Body of pancreas (tissue), 4 donors: Measurements from ENCODE around the gene LMBR1. TPM values are rescaled to one million over a fixed set of nuclear protein-coding genes. Genes with fewer than 3 reads are reported as not detected.
"Not testable (repeated sequence)": the region's sequence is repeated elsewhere in the genome, so short reads cannot be mapped to it uniquely, and the experiment has no call there.

Source experiments
- ATAC-seq: fragments of 150-250 bp; one replicate; pipeline ENCODE4 v1.9.1; 2016
- DNase-seq, 4 donors: peaks; one replicate each; pipeline ENCODE4 v3.0.0-alpha.2; 2019
- H3K27ac ChIP-seq, 4 donors: fragments of 200-600 bp; sonication (generic); 1 replicate in 3 of 4; 2 replicates in 1 of 4; pipeline versions ENCODE4 v1.5.1 to v1.6.1; 2016 to 2019; ENCODE audit warnings: mild to moderate bottlenecking in 1 of 4, mixed read lengths in 1 of 4, moderate library complexity in 1 of 4
- H3K27me3 ChIP-seq, 2 donors: fragments of 200-600 bp; sonication (generic); one replicate each; pipeline ENCODE4 v1.6.0; 2016; ENCODE audit warnings: mild to moderate bottlenecking in 1 of 2
- H3K36me3 ChIP-seq, 2 donors: fragments of 200-600 bp; sonication (generic); replicated peaks in 1 of 2; 2 replicates each; pipeline ENCODE4 v1.5.1; 2016; ENCODE audit warnings: low read depth in 2 of 2; ENCODE audit not compliant: insufficient read depth in 1 of 2
- H3K4me1 ChIP-seq: fragments of 200-600 bp; sonication (generic); one replicate; pipeline ENCODE4 v1.6.0; 2016
- H3K4me3 ChIP-seq, 2 donors: fragments of 200-600 bp; sonication (generic); 1 replicate in 1 of 2; 2 replicates in 1 of 2; pipeline ENCODE4 v1.5.1; 2016 to 2019
- H3K9me3 ChIP-seq, 3 donors: fragments of 200-600 bp; sonication (generic); 1 replicate in 2 of 3; 2 replicates in 1 of 3; pipeline ENCODE4 v1.5.1; 2016
- CTCF ChIP-seq, 7 experiments: fragments of 450-650 bp in 4 of 7; fragments of 200-600 bp in 3 of 7; sonication (generic) in 3 of 7; IDR thresholded peaks; one replicate each; pipeline ENCODE4 v1.5.1; 2016 to 2019; ENCODE audit warnings: antibody characterized with exemption in 7 of 7
- POLR2A ChIP-seq, 3 donors: fragments of 450-650 bp; IDR thresholded peaks; one replicate each; pipeline ENCODE4 v1.6.1; 2016; ENCODE audit warnings: antibody characterized with exemption in 3 of 3, mild to moderate bottlenecking in 2 of 3
- WGBS, 2 donors: methylation state at CpG; one replicate each; pipeline ENCODE4 v1.1.5; 2017; 5-methylcytosine and 5-hydroxymethylcytosine counted together
- intact Hi-C: fragments of 100-400 bp; cut with DNase I; formaldehyde crosslinking; loops from one replicate; pipeline ENCODE4 v1.15.1; 2023
- total RNA-seq, 2 donors: library from RNA; depleted of rRNA; stranded (reverse); fragments of >200 nt; gene quantifications; one replicate each; pipeline ENCODE4 v1.1.0, GENCODE V29; 2016

The LMBR1 gene
- total RNA-seq, 2 donors from 2014 or later = 23.4 to 54.0 TPM

- intact Hi-C loops = no loop called here
- Histone ChIP-seq H3K36me3 (no peaks in the 10 kb centered on the region), H3K27ac (no peak overlapping the region), H3K4me1 (peaks cover 18% of the 10 kb centered on the region), H3K4me3 (no peak overlapping the region), H3K9me3 (no peaks in the 10 kb centered on the region), H3K27me3 (no peaks in the 10 kb centered on the region)
- no peak for ATAC-seq
- WGBS, 2 donors = 91 to 98% methylated on average over 8 of the region's 8 CpGs
- TF ChIP-seq CTCF (IDR thresholded peaks at IDR 0.05) = no peak
- no peak for DNase-seq
Measured at GRCh38 chr7:156638443-156639077, 254.4 kb downstream of the LMBR1 start.

GRCh38 chr7:156637093-156637492 lies 255.9 kb downstream of the LMBR1 start:
- WGBS, 2 donors = 94 to 99% methylated on average over 7 of the region's 7 CpGs
- not testable (repeated sequence) for ATAC-seq, H3K27ac ChIP-seq

GRCh38 chr7:156635529-156636385 lies 257.2 kb downstream of the LMBR1 start:
- Histone ChIP-seq H3K4me3 (no peak overlapping the region), H3K27ac (no peak overlapping the region), H3K27me3 (no peaks in the 10 kb centered on the region), H3K36me3 (no peaks in the 10 kb centered on the region), H3K4me1 (peaks cover 11% of the 10 kb centered on the region), H3K9me3 (peaks cover 0 to 3% (median 0%) of the 10 kb centered on the region in 3 donors)
- ATAC-seq (no peak), DNase-seq (no peak)
- no peak for TF ChIP-seq CTCF (IDR thresholded peaks at IDR 0.05)
- TF ChIP-seq POLR2A (IDR thresholded peaks at IDR 0.05) = no peak
- intact Hi-C loops = no loop called here
- WGBS, 2 donors = 82 to 89% methylated on average over 7 of the region's 7 CpGs

More at GRCh38 chr7:156637093-156637492, 255.9 kb downstream of the LMBR1 start:
- H3K9me3 ChIP-seq, DNase-seq, H3K4me3 ChIP-seq, intact Hi-C loops, H3K27me3 ChIP-seq, H3K36me3 ChIP-seq: not testable (repeated sequence)
- peaks cover 18% of the 10 kb centered on the region for H3K4me1 ChIP-seq

GRCh38 chr7:156634117-156634516 lies 258.9 kb downstream of the LMBR1 start:
- no peaks in the 10 kb centered on the region for H3K27me3 ChIP-seq
- no peak for DNase-seq
- WGBS, 2 donors = 66 to 72% methylated on average over 3 of the region's 3 CpGs
- no peak for ATAC-seq
- no peak overlapping the region for H3K27ac ChIP-seq
- no peaks in the 10 kb centered on the region for H3K4me1 ChIP-seq
- H3K4me3 ChIP-seq = no peak overlapping the region
- intact Hi-C loops = no loop called here
- no peak for TF ChIP-seq POLR2A (IDR thresholded peaks at IDR 0.05)
- TF ChIP-seq CTCF (IDR thresholded peaks at IDR 0.05) = no peak
- no peaks in the 10 kb centered on the region for H3K36me3 ChIP-seq
- H3K9me3 ChIP-seq = peaks cover 0 to 3% (median 0%) of the 10 kb centered on the region in 3 donors

GRCh38 chr7:156629873-156630272 lies 263.1 kb downstream of the LMBR1 start:
- intact Hi-C loops = no loop called here
- H3K27ac ChIP-seq = no peak overlapping the region
- 76 to 90% methylated on average over 2 of the region's 2 CpGs for WGBS, 2 donors
- H3K27me3 ChIP-seq = no peaks in the 10 kb centered on the region
- H3K4me3 ChIP-seq = no peak overlapping the region
- TF ChIP-seq CTCF (IDR thresholded peaks at IDR 0.05) = no peak
- TF ChIP-seq POLR2A (IDR thresholded peaks at IDR 0.05) = no peak
- H3K9me3 ChIP-seq = peaks cover 0 to 3% (median 0%) of the 10 kb centered on the region in 3 donors
- no peak for ATAC-seq
- no peak for DNase-seq
- no peaks in the 10 kb centered on the region for H3K4me1 ChIP-seq
- H3K36me3 ChIP-seq = no peaks in the 10 kb centered on the region
